ENCODE measurements around the gene KCNQ1. TPM values are rescaled to one million over a fixed set of nuclear protein-coding genes. Genes with fewer than 3 reads are reported as not detected.

The KCNQ1 gene
- polyA plus RNA-seq, 1 donor (not counting 4 experiments of a cell fraction or from before 2014, with no cell fraction given): not detected

DNA sequence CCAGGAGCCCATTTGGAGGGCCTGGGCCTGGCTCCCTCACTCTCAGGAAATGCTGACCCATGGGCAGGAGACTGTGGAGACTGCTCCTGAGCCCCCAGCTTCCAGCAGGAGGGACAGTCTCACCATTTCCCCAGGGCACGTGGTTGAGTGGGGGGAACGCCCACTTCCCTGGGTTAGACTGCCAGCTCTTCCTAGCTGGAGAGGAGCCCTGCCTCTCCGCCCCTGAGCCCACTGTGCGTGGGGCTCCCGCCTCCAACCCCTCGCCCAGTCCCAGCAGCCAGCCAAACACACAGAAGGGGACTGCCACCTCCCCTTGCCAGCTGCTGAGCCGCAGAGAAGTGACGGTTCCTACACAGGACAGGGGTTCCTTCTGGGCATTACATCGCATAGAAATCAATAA lies 403.7 kb downstream of the KCNQ1 start:
- Histone ChIP-seq H3K9me1 (ENCODE audit: control insufficient read depth, extremely low read depth, insufficient read depth, low read length) (no peaks in the 10 kb centered on the region), H3K27me3 (ENCODE audit: control insufficient read depth, extremely low read depth, insufficient read depth, low read length) (peaks cover 17% of the 10 kb centered on the region), H4K20me1 (ENCODE audit: control insufficient read depth, extremely low read depth, insufficient read depth, low read length) (no peaks in the 10 kb centered on the region), H3K27ac (ENCODE audit: control insufficient read depth, insufficient read depth, low read length) (no peak overlapping the region), H3K4me3 (ENCODE audit: control insufficient read depth in 2 of 3, extremely low read depth in 1 of 3, insufficient read depth in 2 of 3, low read depth in 1 of 3, low read length in 3 of 3) (no peak overlapping the region), H3K9me3 (ENCODE audit: control insufficient read depth, low read depth, low read length) (no peaks in the 10 kb centered on the region), H3K4me2 (ENCODE audit: control insufficient read depth, extremely low read depth, insufficient read depth, low read depth, low read length) (no peak overlapping the region), H3K79me2 (ENCODE audit: control insufficient read depth, insufficient read depth, low read length) (no peaks in the 10 kb centered on the region), H2AFZ (ENCODE audit: control insufficient read depth, low read length) (no peak overlapping the region), H3K36me3 (ENCODE audit: control insufficient read depth in 2 of 2, extremely low read depth in 1 of 2, insufficient read depth in 2 of 2, low read length in 2 of 2) (no peaks in the 10 kb centered on the region), H3K4me1 (ENCODE audit: control insufficient read depth, extremely low read depth, insufficient read depth, low read length) (no peaks in the 10 kb centered on the region), H3K9ac (ENCODE audit: control insufficient read depth, extremely low read depth, insufficient read depth, low read length) (no peak overlapping the region)
- FAIRE-seq: no peak
- dilution Hi-C loops (cut with MboI; ENCODE audit: extremely low pct_ligation_motif_present, low sequenced_read_pairs): no loop called here
- TF ChIP-seq CTCF (optimal IDR thresholded peaks at IDR 0.05 in 1 of 3, IDR thresholded peaks at IDR 0.05 in 1 of 3, conservative IDR thresholded peaks at IDR 0.05 in 1 of 3; ENCODE audit: extremely low read depth in 1 of 3, insufficient read depth in 2 of 3, low read length in 3 of 3) (no peak), EZH2 (IDR thresholded peaks at IDR 0.05; ENCODE audit: low read length) (no peak)
- no peak for DNase-seq (ENCODE audit: low read depth, low spot score)

GRCh38 chr11:2849994-2850770 lies 405.4 kb downstream of the KCNQ1 start:
- Histone ChIP-seq H3K79me2 (ENCODE audit: control insufficient read depth, insufficient read depth, low read length) (no peaks in the 10 kb centered on the region), H3K4me2 (ENCODE audit: control insufficient read depth, extremely low read depth, insufficient read depth, low read depth, low read length) (no peak overlapping the region), H3K27ac (ENCODE audit: control insufficient read depth, insufficient read depth, low read length) (no peak overlapping the region), H3K36me3 (ENCODE audit: control insufficient read depth in 2 of 2, extremely low read depth in 1 of 2, insufficient read depth in 2 of 2, low read length in 2 of 2) (no peaks in the 10 kb centered on the region), H2AFZ (ENCODE audit: control insufficient read depth, low read length) (no peak overlapping the region), H3K9ac (ENCODE audit: control insufficient read depth, extremely low read depth, insufficient read depth, low read length) (no peak overlapping the region), H3K9me1 (ENCODE audit: control insufficient read depth, extremely low read depth, insufficient read depth, low read length) (no peaks in the 10 kb centered on the region), H3K4me1 (ENCODE audit: control insufficient read depth, extremely low read depth, insufficient read depth, low read length) (no peaks in the 10 kb centered on the region), H3K4me3 (ENCODE audit: control insufficient read depth in 2 of 3, extremely low read depth in 1 of 3, insufficient read depth in 2 of 3, low read depth in 1 of 3, low read length in 3 of 3) (no peak overlapping the region), H4K20me1 (ENCODE audit: control insufficient read depth, extremely low read depth, insufficient read depth, low read length) (no peaks in the 10 kb centered on the region), H3K27me3 (ENCODE audit: control insufficient read depth, extremely low read depth, insufficient read depth, low read length) (peaks cover 17% of the 10 kb centered on the region), H3K9me3 (ENCODE audit: control insufficient read depth, low read depth, low read length) (no peaks in the 10 kb centered on the region)
- TF ChIP-seq CTCF (optimal IDR thresholded peaks at IDR 0.05 in 1 of 3, IDR thresholded peaks at IDR 0.05 in 1 of 3, conservative IDR thresholded peaks at IDR 0.05 in 1 of 3; ENCODE audit: extremely low read depth in 1 of 3, insufficient read depth in 2 of 3, low read length in 3 of 3) (no peak), EZH2 (IDR thresholded peaks at IDR 0.05; ENCODE audit: low read length) (no peak)
- DNase-seq (ENCODE audit: low read depth, low spot score): no peak
- dilution Hi-C loops (cut with MboI; ENCODE audit: extremely low pct_ligation_motif_present, low sequenced_read_pairs): no loop called here
- FAIRE-seq: no peak

Measured in keratinocyte (primary cell).